Mesenteric fat pad (tissue), 1 donor: Measurements from ENCODE around the gene RNF215. TPM values are rescaled to one million over a fixed set of nuclear protein-coding genes. Genes with fewer than 3 reads are reported as not detected.

ENCODE experiments used
- DNase-seq: peaks from one replicate; pipeline ENCODE4 v3.0.0-alpha.2; 2020; ENCODE audit warnings: low spot score
- long read RNA-seq: library from polyadenylated mRNA; unstranded; transcript quantifications from one replicate; pipeline ENCODE4 v2.0.0, GENCODE V29; 2020
- total RNA-seq: library from RNA; stranded (reverse); fragmentation: NEBNext Ultra II Directional; extraction: Animal tissue kit (Norgen Biotek cat#: 25700); gene quantifications from one replicate; pipeline ENCODE4 v1.2.1, GENCODE V29; 2021
- donor health status: DM: yes; HTN: yes; CAD: no.

RNF215 gene
- 9.1 TPM for total RNA-seq
- long read RNA-seq, partial matches to known transcripts, result 2 of 8 reads
- long read RNA-seq, other reads (novel, unspliced or antisense), result 2 of 8 reads

GRCh38 chr22:30386960-30387827 lies at the start of gene RNF215:
RNF215 (minus strand) TSS chr22:30387411; CDS start chr22:30387313, 98 bp downstream.
- DNase-seq, result peak; percentile 95

DNA sequence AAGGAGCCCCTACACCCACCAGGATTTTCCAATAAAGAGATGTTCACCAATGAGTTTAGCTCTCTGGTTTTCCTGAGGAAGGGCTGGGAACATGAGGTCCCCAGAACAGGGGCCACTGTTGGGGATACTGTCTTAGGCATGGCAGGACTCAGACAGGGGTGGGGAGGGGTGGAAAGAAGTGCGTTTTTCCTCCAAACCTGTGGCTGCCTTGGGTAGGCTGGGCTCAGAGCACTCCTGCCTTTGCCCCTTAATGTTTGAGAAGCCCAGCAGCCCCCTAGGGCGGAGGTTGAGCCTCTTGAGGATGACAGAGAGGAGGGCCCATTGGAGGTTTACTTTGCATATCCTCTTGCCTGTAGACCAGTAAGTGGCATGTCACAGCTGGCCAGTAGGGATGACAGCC lies 49.0 kb upstream of the RNF215 start:
- DNase-seq, result no peak

- no peak for DNase-seq
Measured at GRCh38 chr22:30435674-30436126, 48.5 kb upstream of the RNF215 start.

- no peak for DNase-seq
Measured at GRCh38 chr22:30434843-30435242, 47.6 kb upstream of the RNF215 start.

GRCh38 chr22:30433773-30434172 lies 46.6 kb upstream of the RNF215 start:
- DNase-seq, result no peak

- no peak for DNase-seq
Measured at GRCh38 chr22:30433227-30433626, 46.0 kb upstream of the RNF215 start.

GRCh38 chr22:30432520-30432919 lies 45.3 kb upstream of the RNF215 start:
- no peak for DNase-seq

DNA sequence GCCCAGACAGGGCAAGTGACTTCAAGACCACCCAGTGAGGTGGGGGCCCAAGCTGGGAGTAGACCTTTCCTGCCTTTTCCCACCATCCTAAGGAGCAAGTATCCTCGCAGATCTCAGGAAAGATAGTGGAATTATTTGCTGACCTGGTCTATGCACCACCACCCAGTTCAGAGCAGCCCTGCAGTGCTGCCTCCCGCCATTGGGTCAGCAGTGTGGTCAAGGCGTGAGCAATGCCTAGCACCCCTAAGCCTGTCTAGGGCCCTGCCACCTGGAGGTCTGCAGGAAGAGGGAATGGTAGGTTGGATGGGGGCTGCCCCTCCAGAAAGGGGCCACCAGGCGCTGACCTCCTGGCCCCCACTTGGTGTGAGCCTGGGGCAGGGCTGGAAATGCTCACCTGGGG lies 44.9 kb upstream of the RNF215 start:
- no peak for DNase-seq

- no peak for DNase-seq
Measured at GRCh38 chr22:30430933-30431332, 43.7 kb upstream of the RNF215 start.

DNA sequence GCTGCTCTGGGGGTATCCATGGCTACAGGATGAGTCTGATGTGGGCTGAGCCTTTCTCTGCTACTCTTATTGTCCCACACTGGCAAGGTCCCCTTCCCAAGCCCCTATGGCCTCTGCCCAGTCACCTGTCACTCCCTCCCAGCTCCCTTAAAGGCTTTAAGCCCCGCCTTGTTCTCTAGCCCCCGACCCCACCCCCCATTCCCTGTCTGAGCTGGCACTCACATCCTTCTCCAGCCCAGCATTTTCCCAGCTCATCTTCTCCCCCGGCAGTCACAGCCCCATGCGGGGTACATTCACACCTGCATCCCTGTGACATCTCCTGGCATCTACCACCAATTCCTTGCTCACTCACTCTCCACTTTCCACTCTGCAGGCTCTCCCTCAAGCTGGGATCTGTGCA lies 42.7 kb upstream of the RNF215 start:
- no peak for DNase-seq

- no peak for DNase-seq
Measured at GRCh38 chr22:30427871-30428270, 40.7 kb upstream of the RNF215 start.

- peak; percentile 93 for DNase-seq
Measured at GRCh38 chr22:30426388-30427353, 39.5 kb upstream of the RNF215 start.

DNA sequence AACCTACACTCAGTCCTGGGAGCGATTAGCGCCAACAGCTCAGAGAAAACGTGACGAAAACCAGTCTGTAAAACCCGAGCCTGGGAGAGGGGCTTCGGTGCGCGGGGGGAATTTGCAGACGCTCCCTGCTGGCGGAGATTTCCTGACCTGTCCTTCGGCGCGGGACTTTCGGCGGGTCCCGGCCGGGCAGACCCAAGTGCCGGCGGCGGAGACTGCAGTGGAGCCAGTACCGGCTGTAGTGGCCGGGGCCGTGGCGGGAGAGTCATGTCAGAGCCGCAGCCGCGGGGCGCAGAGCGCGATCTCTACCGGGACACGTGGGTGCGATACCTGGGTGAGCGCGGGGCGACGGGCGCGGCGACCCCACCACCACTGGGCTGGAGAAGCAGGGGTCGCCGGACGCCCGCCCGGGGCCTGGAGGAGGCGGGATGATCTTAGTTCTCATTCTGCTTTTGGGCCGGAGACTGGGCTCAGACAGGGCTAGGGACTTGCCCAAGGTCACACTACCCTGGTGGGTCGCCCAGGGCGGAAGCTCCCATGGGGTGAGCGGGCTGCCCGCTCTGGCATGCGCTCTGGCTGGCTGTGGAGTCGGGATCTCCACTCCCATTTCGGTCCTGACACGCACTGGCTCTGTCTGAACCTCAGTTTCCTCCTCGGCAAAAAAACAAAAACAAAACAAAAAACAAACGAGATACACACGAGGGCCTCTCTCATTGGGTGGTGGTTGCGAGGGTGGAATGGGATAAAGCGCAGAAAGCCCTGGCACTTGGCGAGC lies 38.6 kb upstream of the RNF215 start, which contains the start of gene MTFP1:
Gene MTFP1 (plus strand): TSS at position 153 of the 772 bp plus-strand sequence. CDS start 112 bp downstream, at position 265.
- no peak for DNase-seq

DNA sequence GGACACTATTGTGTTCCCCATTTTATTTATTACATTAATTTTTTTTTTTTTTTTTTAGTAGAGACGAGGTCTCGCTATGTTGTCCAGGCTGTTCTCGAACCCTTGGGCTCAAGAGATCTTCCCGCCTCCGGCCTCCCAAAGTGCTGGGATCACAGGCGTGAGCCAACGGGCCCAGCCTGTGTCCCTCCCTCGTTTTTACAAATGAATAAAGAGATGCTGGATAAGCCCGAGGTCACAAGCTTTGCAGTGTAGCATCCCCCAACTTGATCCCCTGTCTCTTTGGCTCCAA lies 38.1 kb upstream of the RNF215 start:
- no peak for DNase-seq

- DNase-seq, result no peak
Measured at GRCh38 chr22:30424534-30425326, 37.5 kb upstream of the RNF215 start.

DNA sequence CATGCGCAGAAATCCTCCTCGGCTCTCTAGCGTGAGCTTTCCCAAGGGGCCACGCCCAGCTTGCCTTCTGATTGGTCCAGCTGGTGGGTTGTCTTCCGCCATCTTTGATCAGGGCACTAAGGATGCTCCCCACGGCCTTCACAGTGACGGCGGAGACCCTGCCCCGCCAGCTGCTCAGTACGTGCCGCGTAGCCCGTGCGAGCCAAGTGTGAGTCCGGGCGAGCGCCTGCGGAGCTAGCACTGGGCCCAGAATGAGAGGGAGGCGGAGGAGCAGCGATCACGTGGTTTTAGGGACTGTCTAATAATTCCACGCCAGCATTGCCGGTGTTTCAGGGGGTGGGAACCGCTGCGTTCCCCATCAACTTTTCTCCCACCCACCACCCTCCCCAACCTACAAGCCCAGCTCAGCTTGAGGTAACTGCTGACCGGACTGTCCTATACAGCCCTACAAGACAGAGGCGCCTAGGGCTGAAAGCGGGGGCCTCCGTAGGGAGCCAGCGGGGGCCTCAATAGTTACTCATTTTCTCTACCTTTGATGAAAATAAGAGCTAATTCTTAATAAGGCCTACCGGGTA lies 36.8 kb upstream of the RNF215 start:
- DNase-seq, result peak; percentile 98

GRCh38 chr22:30423301-30423958 lies 36.2 kb upstream of the RNF215 start:
- DNase-seq, result peak; percentile 92

DNA sequence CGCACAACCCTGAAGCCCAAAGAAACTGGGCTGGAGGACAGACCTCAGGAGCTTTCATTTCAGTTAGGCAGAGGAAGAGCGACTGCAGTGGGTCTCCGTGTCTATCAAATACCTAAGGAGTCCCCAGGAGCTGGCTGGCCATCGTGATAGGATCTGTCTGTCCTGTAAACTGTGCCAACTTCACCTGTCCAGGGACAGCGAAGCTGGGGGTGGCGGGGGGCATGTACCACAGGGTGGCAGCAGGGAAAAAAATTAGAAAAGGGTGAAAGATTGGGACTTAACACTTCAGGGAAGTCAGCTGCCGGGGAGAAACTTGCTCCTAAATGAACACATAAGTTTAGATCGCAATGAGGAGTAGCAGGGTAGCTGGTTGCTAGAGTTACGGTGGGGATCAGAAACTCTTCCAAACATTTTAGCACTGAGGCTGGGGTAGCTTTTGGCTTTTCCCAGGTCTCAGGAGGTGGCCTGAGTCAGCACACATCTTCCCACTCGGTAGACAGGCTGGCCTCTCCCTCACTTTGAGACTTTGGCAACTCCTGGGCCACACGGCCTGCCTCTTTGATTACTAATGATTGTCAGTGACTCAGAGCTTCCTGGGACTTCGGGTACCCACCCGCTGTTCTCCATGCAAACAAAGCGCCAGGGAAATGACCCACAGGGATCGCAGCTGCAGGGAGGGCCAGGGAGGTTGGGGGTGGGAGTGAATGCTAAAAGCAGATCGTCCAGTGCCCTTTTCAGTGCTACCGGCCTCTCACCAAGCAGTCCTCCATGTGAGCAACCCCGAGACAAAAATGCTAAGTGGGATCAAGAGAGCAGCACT lies 35.5 kb upstream of the RNF215 start:
- DNase-seq, result peak; percentile 92
